Ovary (tissue), 1 donor: ENCODE results near the gene SLC22A15.

ENCODE experiments used
- EP300 ChIP-seq: sonication (generic); formaldehyde crosslinking; IDR thresholded peaks from one replicate; pipeline ENCODE4 v1.6.1; 2017; ENCODE audit warnings: antibody characterized with exemption
- POLR2A ChIP-seq: fragments of 450-650 bp; IDR thresholded peaks from one replicate; pipeline ENCODE4 v1.6.1; 2017; ENCODE audit warnings: antibody characterized with exemption, mild to moderate bottlenecking, moderate library complexity

- no peak for TF ChIP-seq POLR2A
- no peak for TF ChIP-seq EP300
Observed at GRCh38 chr1:116096013-116096618, 119.8 kb downstream of the SLC22A15 start.
